CD4-positive, alpha-beta T cell (primary cell): Measurements from ENCODE around the gene C20orf144. TPM values are rescaled to one million over a fixed set of nuclear protein-coding genes. Genes with fewer than 3 reads are reported as not detected.
A peak's percentile ranks its signal among the peaks of the same experiment; 100 is the strongest.

Source experiments
- ATAC-seq: fragments of 200-7000 bp; cut with Tn5 transposase; one replicate; pipeline ENCODE4 v1.10.0; 2022; ENCODE audit warnings: mild to moderate bottlenecking; ENCODE audit not compliant: poor library complexity
- CTCF ChIA-PET: fragments of 350-600 bp; sonication (Branson Sonifier 250); formaldehyde crosslinking; loops from one replicate; lab custom pipeline; 2021; ENCODE audit warnings: antibody characterized with exemption, inconsistent platforms; lab: Charles Lee
- POLR2A ChIA-PET: fragments of 350-600 bp; sonication (Branson Sonifier 250); formaldehyde crosslinking; loops from one replicate; lab custom pipeline; 2021; ENCODE audit warnings: antibody characterized with exemption, inconsistent platforms; lab: Charles Lee
- DNase-seq, 14 experiments: peaks; one replicate each; pipeline ENCODE4 v3.0.0-alpha.2; 2013 to 2020; ENCODE audit warnings: mixed read lengths in 2 of 14
- H3K27ac ChIP-seq, 2 donors: one replicate each; pipeline versions ENCODE4 v1.5.1 to v1.7.0; 2013; ENCODE audit warnings: low read length in 2 of 2, low read depth in 1 of 2, mild to moderate bottlenecking in 1 of 2
- H3K27me3 ChIP-seq, 2 experiments: 1 replicate in 1 of 2; 2 replicates in 1 of 2; pipeline versions ENCODE4 v1.6.1 to v1.7.0; 2013; ENCODE audit warnings: low read length in 2 of 2, control low read depth in 1 of 2, mild to moderate bottlenecking in 1 of 2, moderate library complexity in 1 of 2; ENCODE audit not compliant: insufficient read depth in 2 of 2, control insufficient read depth in 1 of 2
- H3K36me3 ChIP-seq: one replicate; pipeline ENCODE4 v1.6.1; 2013; ENCODE audit warnings: low read length, control low read depth; ENCODE audit not compliant: insufficient read depth
- H3K4me1 ChIP-seq: one replicate; pipeline ENCODE4 v1.6.1; 2013; ENCODE audit warnings: low read length, control low read depth; ENCODE audit not compliant: insufficient read depth
- H3K4me3 ChIP-seq: one replicate; pipeline ENCODE4 v1.5.1; 2013; ENCODE audit warnings: mild to moderate bottlenecking, low read length, moderate library complexity
- H3K9me3 ChIP-seq, 2 experiments: 1 replicate in 1 of 2; 2 replicates in 1 of 2; pipeline versions ENCODE4 v1.6.1 to v1.7.0; 2013; ENCODE audit warnings: low read length in 2 of 2, mild to moderate bottlenecking in 2 of 2, control low read depth in 1 of 2, moderate library complexity in 1 of 2; ENCODE audit not compliant: control insufficient read depth in 1 of 2, insufficient read depth in 1 of 2
- H3K27ac Mint-ChIP-seq: one replicate; pipeline ENCODE4 v1.8.0; 2020; ENCODE audit warnings: mixed read lengths
- H3K27me3 Mint-ChIP-seq: one replicate; pipeline ENCODE4 v1.8.0; 2021; ENCODE audit warnings: mixed read lengths
- H3K36me3 Mint-ChIP-seq: one replicate; pipeline ENCODE4 v1.8.0; 2021; ENCODE audit warnings: low read depth, mixed read lengths
- H3K4me1 Mint-ChIP-seq: one replicate; pipeline ENCODE4 v1.8.0; 2021; ENCODE audit warnings: low read depth, mixed read lengths
- H3K4me3 Mint-ChIP-seq: one replicate; pipeline ENCODE4 v1.8.0; 2020; ENCODE audit warnings: mild to moderate bottlenecking, mixed read lengths
- H3K9me3 Mint-ChIP-seq: one replicate; pipeline ENCODE4 v1.8.0; 2020; ENCODE audit warnings: mixed read lengths
- intact Hi-C, 2 experiments: fragments of 100-400 bp; cut with DNase I in 1 of 2; cut with micrococcal nuclease in 1 of 2; formaldehyde crosslinking; loops; one replicate each; pipeline versions ENCODE4 v1.15.1 to v1.9.0; 2023 to 2025; cut with DNase I, micrococcal nuclease
- total RNA-seq, 174 experiments: library from RNA in 2 of 174; stranded (reverse) in 2 of 174; gene quantifications; one replicate each; pipeline ENCODE4 v1.2.3 and lab custom pipeline; 2021 to 2026
- TF ChIP-seq, protein P1 (sequence below): fragments of 200-600 bp; IDR thresholded peaks from one replicate; pipeline ENCODE4 v1.8.0; 2022; ENCODE audit warnings: antibody characterized with exemption, mild to moderate bottlenecking

C20orf144 gene
- total RNA-seq, 2 experiments from 2014 or later = 0.17 to 0.19 TPM

DNA sequence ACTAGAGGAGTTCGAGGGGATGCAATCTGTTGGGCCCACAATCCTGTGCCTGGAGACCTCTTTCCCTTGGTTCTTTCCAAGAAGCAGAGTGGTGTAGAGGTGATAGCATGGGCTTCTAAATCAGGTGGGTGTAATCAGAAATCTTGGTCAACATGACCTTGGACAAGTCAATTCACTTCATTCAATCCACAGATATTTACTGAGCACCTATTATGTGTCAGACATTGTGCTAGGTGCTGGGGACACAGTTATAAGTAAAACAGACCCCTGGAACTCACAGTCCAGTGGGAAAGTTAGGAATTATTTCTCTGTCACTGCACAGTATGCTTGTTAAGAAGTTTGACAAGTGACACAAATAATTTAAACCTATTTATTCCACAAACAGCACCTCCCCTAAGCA lies 27.4 kb downstream of the C20orf144 start:
- no peaks in the 10 kb centered on the region for H3K27me3 ChIP-seq
- ChIA-PET POLR2A (interaction anchor here (0.7 to 2.5 kb wide), 6 partner anchors 11 to 85 kb away, joined by 3 to 19 read pairs (median 3); partner anchors contain the start of gene PXMP4), CTCF (interaction anchor here (1.5 to 1.8 kb wide), 2 partner anchors 22 to 43 kb away, joined by 6 to 7 read pairs; no protein-coding TSS in a partner anchor)
- intact Hi-C loops = loop anchor here in 1 of 2 experiments (5.0 to 10.0 kb wide), 2 partner anchors 305 to 423 kb away; partner anchors contain the start of genes EIF2S2 and RALY
- no peak overlapping the region for H3K4me3 ChIP-seq
- Mint-ChIP-seq H3K4me3 (no peak overlapping the region), H3K9me3 (no peaks in the 10 kb centered on the region), H3K27ac (peak overlapping the region; percentile 82), H3K27me3 (no peaks in the 10 kb centered on the region), H3K36me3 (no peaks in the 10 kb centered on the region), H3K4me1 (peaks cover 42% of the 10 kb centered on the region)
- H3K36me3 ChIP-seq = no peaks in the 10 kb centered on the region
- no peak for ATAC-seq
- no peak overlapping the region for H3K27ac ChIP-seq
- no peaks in the 10 kb centered on the region for H3K9me3 ChIP-seq
- TF ChIP-seq, protein P1, sequence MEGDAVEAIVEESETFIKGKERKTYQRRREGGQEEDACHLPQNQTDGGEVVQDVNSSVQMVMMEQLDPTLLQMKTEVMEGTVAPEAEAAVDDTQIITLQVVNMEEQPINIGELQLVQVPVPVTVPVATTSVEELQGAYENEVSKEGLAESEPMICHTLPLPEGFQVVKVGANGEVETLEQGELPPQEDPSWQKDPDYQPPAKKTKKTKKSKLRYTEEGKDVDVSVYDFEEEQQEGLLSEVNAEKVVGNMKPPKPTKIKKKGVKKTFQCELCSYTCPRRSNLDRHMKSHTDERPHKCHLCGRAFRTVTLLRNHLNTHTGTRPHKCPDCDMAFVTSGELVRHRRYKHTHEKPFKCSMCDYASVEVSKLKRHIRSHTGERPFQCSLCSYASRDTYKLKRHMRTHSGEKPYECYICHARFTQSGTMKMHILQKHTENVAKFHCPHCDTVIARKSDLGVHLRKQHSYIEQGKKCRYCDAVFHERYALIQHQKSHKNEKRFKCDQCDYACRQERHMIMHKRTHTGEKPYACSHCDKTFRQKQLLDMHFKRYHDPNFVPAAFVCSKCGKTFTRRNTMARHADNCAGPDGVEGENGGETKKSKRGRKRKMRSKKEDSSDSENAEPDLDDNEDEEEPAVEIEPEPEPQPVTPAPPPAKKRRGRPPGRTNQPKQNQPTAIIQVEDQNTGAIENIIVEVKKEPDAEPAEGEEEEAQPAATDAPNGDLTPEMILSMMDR = no peak
- H3K4me1 ChIP-seq = peaks cover 42% of the 10 kb centered on the region
- DNase-seq = no peak

DNA sequence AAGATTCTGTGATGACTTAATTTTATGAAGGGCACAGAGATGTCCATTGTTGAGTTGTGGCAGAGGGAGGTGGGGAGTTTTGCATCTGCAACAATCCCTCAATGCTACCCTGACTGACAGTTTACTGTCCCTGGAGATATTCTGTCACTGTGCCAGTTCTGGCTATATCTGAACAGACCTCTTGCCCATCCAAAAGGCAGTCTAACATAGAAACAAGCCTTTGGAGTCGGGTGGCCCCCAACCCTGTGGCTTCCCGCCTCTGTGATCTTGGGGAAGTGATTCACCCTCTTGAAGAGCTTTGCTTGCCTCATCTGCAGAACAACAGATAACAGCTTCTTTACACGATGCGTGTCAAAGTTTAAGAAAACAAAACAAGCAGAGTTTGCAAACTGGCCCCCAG lies 27.8 kb downstream of the C20orf144 start:
- no peaks in the 10 kb centered on the region for H3K36me3 ChIP-seq
- Mint-ChIP-seq H3K36me3 (no peaks in the 10 kb centered on the region), H3K27ac (peak overlapping the region; percentile 82), H3K27me3 (no peaks in the 10 kb centered on the region), H3K4me3 (peak overlapping the region; percentile 75), H3K4me1 (peaks cover 38% of the 10 kb centered on the region), H3K9me3 (no peaks in the 10 kb centered on the region)
- H3K27ac ChIP-seq = no peak overlapping the region
- DNase-seq (peak in 13 of 14 experiments; percentile 44 to 78 (median 59)), ATAC-seq (peak; percentile 27)
- intact Hi-C loops = loop anchor here in 1 of 2 experiments (5.0 to 10.0 kb wide), 2 partner anchors 305 to 422 kb away; partner anchors contain the start of genes EIF2S2 and RALY
- ChIA-PET POLR2A (interaction anchor here (0.7 to 2.5 kb wide), 7 partner anchors 21 to 1247 kb away, joined by 3 to 19 read pairs (median 4); partner anchors contain the start of gene PXMP4), CTCF (interaction anchor here (0.9 to 1.8 kb wide), 3 partner anchors 22 to 42 kb away, joined by 3 to 7 read pairs (median 6); no protein-coding TSS in a partner anchor)
- no peaks in the 10 kb centered on the region for H3K9me3 ChIP-seq
- no peaks in the 10 kb centered on the region for H3K27me3 ChIP-seq
- no peak overlapping the region for H3K4me3 ChIP-seq
- TF ChIP-seq, protein P1 = no peak
- peaks cover 37% of the 10 kb centered on the region for H3K4me1 ChIP-seq

DNA sequence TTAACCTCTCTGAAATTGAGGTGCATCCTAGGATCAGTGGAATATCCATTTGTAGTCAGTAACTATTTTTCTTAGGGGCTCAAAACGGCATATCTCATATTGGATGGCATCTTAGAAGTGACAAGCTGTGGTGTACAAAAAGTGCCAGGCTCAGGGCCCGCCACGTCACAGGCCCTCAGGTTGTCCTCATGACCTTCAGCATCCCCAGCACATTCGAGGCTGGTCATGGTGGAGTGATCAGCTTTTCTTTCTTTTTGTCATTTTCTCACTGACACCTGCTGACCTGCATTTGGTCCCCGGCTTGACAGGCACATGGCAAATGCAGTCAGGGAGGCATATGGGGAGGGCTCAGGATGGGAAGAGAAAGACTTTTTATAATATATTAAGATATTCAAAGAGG lies 31.2 kb downstream of the C20orf144 start:
- H3K27ac ChIP-seq = no peak overlapping the region
- Mint-ChIP-seq H3K27ac (no peak overlapping the region), H3K9me3 (no peaks in the 10 kb centered on the region), H3K36me3 (no peaks in the 10 kb centered on the region), H3K27me3 (no peaks in the 10 kb centered on the region), H3K4me1 (peaks cover 19% of the 10 kb centered on the region), H3K4me3 (no peak overlapping the region)
- H3K36me3 ChIP-seq = no peaks in the 10 kb centered on the region
- no peaks in the 10 kb centered on the region for H3K27me3 ChIP-seq
- ChIA-PET CTCF (no interaction called here), POLR2A (interaction anchor here (1.0 kb wide), 2 partner anchors 27 to 39 kb away, joined by 3 to 6 read pairs; partner anchors contain the start of genes PXMP4 and ZNF341)
- intact Hi-C loops = no loop called here
- H3K4me3 ChIP-seq = no peak overlapping the region
- DNase-seq (no peak), ATAC-seq (no peak)
- H3K4me1 ChIP-seq = peaks cover 23% of the 10 kb centered on the region
- TF ChIP-seq, protein P1 = no peak
- H3K9me3 ChIP-seq = peaks cover 0 to 4% of the 10 kb centered on the region in 2 experiments
